Stimulated activated CD4-positive, alpha-beta T cell treated with anti-CD3 and anti-CD28 coated beads, TNF-alpha, amount 100 ng/mL, for 48 hours (primary cell): ENCODE data around the gene AKT1.

ENCODE experiments used
- DNase-seq, 3 donors: peaks; one replicate each; pipeline ENCODE4 v3.0.0-alpha.2; 2020; ENCODE audit warnings: low read depth in 3 of 3

The AKT1 gene

DNA sequence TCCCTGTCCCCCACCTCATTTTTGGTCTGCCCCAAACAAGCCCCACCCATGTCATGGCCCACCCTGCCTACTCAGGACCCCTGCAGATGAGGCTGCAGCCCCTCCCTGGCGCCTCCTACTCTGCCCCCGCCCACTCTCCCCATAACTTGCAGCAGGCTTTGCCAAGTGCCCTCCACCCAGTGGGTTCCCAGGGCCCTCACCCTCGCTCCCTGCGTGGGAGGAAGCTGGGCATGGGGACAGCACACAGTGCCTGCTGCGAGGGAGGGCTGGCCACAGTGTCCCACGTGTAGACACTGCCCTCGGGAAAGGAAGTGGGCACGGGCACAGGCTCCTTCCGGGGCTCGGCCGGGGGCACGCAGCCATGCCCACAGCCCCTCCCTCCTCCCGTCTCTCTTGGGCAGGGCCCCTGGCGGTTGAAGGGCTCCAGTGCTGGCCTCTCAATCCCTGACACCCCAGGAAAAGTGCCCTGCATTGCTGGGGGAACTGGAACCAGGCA lies 9.4 kb downstream of the AKT1 start:
- no peak for DNase-seq

- no peak for DNase-seq
Measured at GRCh38 chr14:104785708-104786080, 9.9 kb downstream of the AKT1 start.

- no peak for DNase-seq
Measured at GRCh38 chr14:104784846-104785707, 10.5 kb downstream of the AKT1 start.

DNA sequence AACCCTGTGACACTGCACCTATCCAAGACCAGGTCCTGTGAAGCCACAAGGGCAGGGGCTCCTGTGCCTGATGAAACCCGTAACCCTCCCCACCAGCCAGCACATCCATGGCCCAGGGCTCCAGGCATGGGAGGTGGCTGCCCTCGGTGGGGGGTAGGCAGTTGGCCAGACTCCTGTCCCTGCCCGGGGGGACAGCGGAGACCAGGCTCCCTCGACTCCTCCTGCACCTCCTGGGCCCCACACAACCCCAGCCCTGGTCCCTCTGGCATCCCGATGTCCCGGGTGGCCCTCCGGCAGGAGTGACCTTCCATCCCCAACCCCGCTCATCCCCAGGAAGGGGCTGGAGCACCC lies 11.4 kb downstream of the AKT1 start:
- no peak for DNase-seq

- DNase-seq: no peak
Measured at GRCh38 chr14:104783484-104784217, 11.9 kb downstream of the AKT1 start.

GRCh38 chr14:104782808-104783139 lies 12.8 kb downstream of the AKT1 start:
- no peak for DNase-seq

DNA sequence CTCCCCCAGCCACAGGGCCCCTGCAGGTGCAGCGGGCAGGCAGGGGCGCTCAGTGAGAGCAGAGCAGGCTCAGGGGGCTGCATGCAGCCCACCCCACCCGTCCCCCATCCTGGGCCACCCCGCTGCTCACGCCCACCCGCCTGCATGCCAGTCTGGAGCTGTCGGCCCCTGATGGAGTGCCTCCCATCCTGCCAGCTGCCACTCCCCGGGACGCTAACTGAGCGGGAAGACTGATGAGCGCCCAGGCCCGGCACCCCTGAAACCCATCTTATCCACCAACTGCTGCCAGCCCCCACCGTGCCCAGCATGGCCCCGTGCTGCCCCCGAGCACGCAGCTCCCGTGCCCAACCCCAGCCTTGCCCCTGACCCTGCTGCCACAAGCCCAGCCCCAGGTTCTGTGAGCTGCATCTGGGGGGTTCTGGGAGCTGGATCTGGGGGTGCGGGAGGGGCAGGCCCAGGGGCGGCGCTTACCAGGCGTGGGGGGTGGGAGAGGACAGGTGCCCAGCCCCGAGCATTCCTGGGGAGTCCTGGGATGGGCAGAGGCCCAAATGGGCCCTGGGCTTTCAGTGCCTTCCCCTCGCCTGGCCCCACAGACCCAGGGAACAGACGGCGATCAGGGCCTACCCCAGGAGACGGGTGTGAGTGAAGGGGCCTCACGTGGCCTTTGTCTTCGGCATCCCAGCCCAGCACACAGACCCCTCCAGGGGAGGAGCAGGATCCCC lies 13.3 kb downstream of the AKT1 start:
- no peak for DNase-seq

GRCh38 chr14:104781271-104782077 lies 14.1 kb downstream of the AKT1 start:
- DNase-seq: no peak

GRCh38 chr14:104780513-104781030 lies 15.0 kb downstream of the AKT1 start:
- DNase-seq: no peak

- no peak for DNase-seq
Measured at GRCh38 chr14:104779776-104780512, 15.6 kb downstream of the AKT1 start.

DNA sequence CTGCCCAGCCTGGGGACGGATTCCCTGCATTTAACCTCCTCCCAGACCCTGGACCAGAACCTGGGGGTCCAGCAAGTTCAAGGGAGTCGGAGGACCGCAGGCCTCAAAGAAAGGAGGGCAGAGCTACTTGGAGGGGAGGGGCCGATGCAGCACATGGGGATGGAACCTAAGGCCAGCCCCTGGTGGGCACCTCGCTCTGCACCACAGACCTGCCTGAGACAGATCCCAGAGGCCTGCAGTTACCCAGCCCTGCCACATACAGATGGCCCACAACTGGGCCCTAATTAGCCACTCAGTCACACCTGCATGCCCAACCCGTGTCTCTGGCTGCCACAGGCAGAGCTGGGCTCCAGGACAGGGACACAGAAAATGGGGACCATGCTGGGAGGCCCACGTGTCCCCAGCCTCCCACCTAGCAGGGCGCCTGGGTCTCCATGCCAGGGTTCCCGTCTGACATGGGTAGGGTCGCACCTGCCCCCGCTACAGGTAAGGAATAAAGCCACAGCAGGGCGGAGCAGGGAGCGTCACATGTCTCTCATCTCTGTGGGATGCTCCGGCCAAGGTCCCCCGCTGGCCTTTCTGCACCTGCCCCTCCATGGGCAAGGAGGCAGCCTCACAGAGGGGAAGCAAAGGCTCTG lies 16.7 kb downstream of the AKT1 start:
- no peak for DNase-seq

- no peak for DNase-seq
Measured at GRCh38 chr14:104777808-104778249, 17.7 kb downstream of the AKT1 start.

GRCh38 chr14:104776961-104777807 lies 18.4 kb downstream of the AKT1 start:
- DNase-seq: no peak

- no peak for DNase-seq
Measured at GRCh38 chr14:104776481-104776880, 19.1 kb downstream of the AKT1 start.

DNA sequence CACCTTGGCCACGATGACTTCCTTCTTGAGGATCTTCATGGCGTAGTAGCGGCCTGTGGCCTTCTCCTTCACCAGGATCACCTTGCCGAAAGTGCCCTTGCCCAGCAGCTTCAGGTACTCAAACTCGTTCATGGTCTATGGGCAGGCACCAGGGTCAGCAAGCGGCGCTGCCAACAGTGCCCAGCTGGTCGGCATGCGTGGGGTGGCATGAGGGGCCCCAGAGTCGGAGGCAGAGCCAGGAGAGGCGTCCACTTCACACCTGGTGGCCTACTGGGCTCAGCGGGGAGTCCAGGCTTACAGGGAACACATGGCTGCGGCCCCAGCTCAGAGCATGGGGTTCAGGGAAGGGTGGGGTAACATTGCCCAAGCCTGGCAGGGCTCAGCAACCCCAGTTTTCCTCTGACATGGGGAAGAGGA lies 20.5 kb downstream of the AKT1 start:
- DNase-seq: no peak

GRCh38 chr14:104774453-104775072 lies 21.0 kb downstream of the AKT1 start:
- no peak for DNase-seq

DNA sequence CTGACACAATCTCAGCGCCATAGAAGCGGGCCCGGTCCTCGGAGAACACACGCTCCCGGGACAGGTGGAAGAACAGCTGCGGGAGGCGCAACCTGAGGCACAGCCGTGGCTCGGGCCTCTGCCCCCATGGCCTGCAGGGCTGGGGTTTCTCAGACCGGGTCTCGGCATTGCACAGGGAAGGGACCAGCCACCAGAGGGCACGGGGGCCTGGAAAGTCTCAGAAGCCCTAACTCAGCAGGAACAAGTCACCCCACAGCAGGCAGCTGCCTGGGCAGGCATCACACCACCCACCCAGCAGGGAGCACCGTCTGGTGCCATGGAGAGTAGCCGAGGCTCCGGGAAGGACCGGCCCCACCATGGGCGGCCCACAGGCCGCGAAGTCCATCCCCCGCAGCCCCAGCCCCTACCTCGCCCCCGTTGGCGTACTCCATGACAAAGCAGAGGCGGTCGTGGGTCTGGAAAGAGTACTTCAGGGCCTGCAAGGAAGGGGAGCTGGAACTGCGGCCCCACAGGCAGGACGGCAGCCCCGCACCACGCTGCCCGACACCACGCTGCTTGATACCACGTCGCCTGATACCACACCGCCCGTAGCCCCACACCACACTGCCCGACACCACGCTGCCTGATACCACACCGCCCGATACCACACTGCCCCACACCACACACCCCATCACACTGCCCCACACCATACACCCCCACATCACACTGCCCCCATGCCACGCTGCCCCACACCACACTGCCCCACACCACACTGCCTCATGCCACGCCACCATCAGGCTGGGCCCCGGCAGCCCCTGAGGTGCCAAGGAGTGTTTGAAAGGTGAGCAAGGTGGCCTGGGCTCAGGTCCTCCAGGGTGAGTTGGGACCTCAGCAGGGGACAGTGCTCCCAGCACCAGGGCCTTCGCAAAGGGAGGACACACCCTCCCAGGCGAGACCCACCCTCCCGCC lies 21.8 kb downstream of the AKT1 start:
- no peak for DNase-seq
